Measurements from ENCODE around the gene TSPEAR. TPM values are rescaled to one million over a fixed set of nuclear protein-coding genes. Genes with fewer than 3 reads are reported as not detected.
A peak's percentile ranks its signal among the peaks of the same experiment; 100 is the strongest.
"Not testable (repeated sequence)": the region's sequence is repeated elsewhere in the genome, so short reads cannot be mapped to it uniquely, and the experiment has no call there.

TSPEAR gene
- total and polyA plus RNA-seq, 10 donors, result 0.02 to 0.22 (median 0.03) TPM; not detected in 7

GRCh38 chr21:44550807-44551206, 160.6 kb downstream of the TSPEAR start:
- Histone ChIP-seq H3K9me3 (peaks cover 2 to 29% (median 19%) of the 10 kb centered on the region in 8 donors), H3K27ac (no peak overlapping the region), H3K36me3 (no peaks in the 10 kb centered on the region), H3K4me3 (no peak overlapping the region), H3K4me1 (peaks cover 0 to 13% (median 0%) of the 10 kb centered on the region in 6 donors), H3K27me3 (replicated peaks in 1 of 7) (peaks cover 0 to 58% (median 6%) of the 10 kb centered on the region in 7 donors)
- DNase-seq, result peak; percentile 51
- no peak for TF ChIP-seq POLR2AphosphoS5 (IDR thresholded peaks at IDR 0.05)
- TF ChIP-seq CTCF (IDR thresholded peaks at IDR 0.05 in 8 of 11, conservative IDR thresholded peaks at IDR 0.05 in 3 of 11), result no peak
- TF ChIP-seq POLR2A (IDR thresholded peaks at IDR 0.05), result no peak
- intact Hi-C loops (cut with DNase I; ENCODE audit: low total_unique reads), result no loop called here
- WGBS, 5 donors, result 61 to 83% (median 72%) methylated on average over 3 to 10 of the region's 10 CpGs

GRCh38 chr21:44550285-44550684, 161.1 kb downstream of the TSPEAR start:
- H3K4me3 ChIP-seq; H3K27ac ChIP-seq; intact Hi-C loops (cut with DNase I; ENCODE audit: low total_unique reads); H3K36me3 ChIP-seq: not testable (repeated sequence)
- DNase-seq, result peak; percentile 67
- peaks cover 0 to 13% (median 0%) of the 10 kb centered on the region in 6 donors for H3K4me1 ChIP-seq
- H3K27me3 ChIP-seq (replicated peaks in 1 of 7), result peaks cover 0 to 54% (median 3%) of the 10 kb centered on the region in 7 donors
- 44 to 54% (median 48%) methylated on average over 6 to 17 of the region's 17 CpGs for WGBS, 5 donors
- peaks cover 2 to 34% (median 22%) of the 10 kb centered on the region in 8 donors for H3K9me3 ChIP-seq

- intact Hi-C loops (cut with DNase I; ENCODE audit: low total_unique reads), result no loop called here
- Histone ChIP-seq H3K27ac (no peak overlapping the region), H3K4me3 (no peak overlapping the region), H3K27me3 (replicated peaks in 1 of 7) (peaks cover 0 to 52% (median 0%) of the 10 kb centered on the region in 7 donors), H3K4me1 (peaks cover 0 to 13% (median 0%) of the 10 kb centered on the region in 6 donors), H3K9me3 (peaks cover 2 to 39% (median 26%) of the 10 kb centered on the region in 8 donors), H3K36me3 (no peaks in the 10 kb centered on the region)
- no peak for TF ChIP-seq CTCF (IDR thresholded peaks at IDR 0.05 in 8 of 11, conservative IDR thresholded peaks at IDR 0.05 in 3 of 11)
- TF ChIP-seq POLR2AphosphoS5 (IDR thresholded peaks at IDR 0.05), result no peak
- no peak for TF ChIP-seq POLR2A (IDR thresholded peaks at IDR 0.05)
- WGBS, 5 donors, result 69 to 83% (median 78%) methylated on average over 14 to 25 of the region's 25 CpGs
- peak; percentile 72 for DNase-seq
Measured at GRCh38 chr21:44549525-44550211, 161.7 kb downstream of the TSPEAR start.

GRCh38 chr21:44548922-44549321, 162.4 kb downstream of the TSPEAR start:
- DNase-seq, result no peak
- WGBS, 5 donors, result 57 to 75% (median 59%) methylated on average over 14 of the region's 14 CpGs
- intact Hi-C loops (cut with DNase I; ENCODE audit: low total_unique reads), result no loop called here
- TF ChIP-seq POLR2A (IDR thresholded peaks at IDR 0.05), result no peak
- TF ChIP-seq POLR2AphosphoS5 (IDR thresholded peaks at IDR 0.05), result no peak
- no peak for TF ChIP-seq CTCF (IDR thresholded peaks at IDR 0.05 in 8 of 11, conservative IDR thresholded peaks at IDR 0.05 in 3 of 11)
- Histone ChIP-seq H3K36me3 (no peaks in the 10 kb centered on the region), H3K27ac (no peak overlapping the region), H3K4me1 (peaks cover 0 to 13% (median 0%) of the 10 kb centered on the region in 6 donors), H3K27me3 (replicated peaks in 1 of 7) (peaks cover 0 to 52% (median 0%) of the 10 kb centered on the region in 7 donors), H3K4me3 (no peak overlapping the region), H3K9me3 (peaks cover 2 to 36% (median 29%) of the 10 kb centered on the region in 8 donors)

Data from spleen (tissue), 11 donors.